Midbrain (tissue), 1 donor: ENCODE data around the gene SPNS2.

Experiments
- DNase-seq: peaks from one replicate; lab custom pipeline; 2025; lab: John Stamatoyannopoulos, UW

Gene SPNS2

DNA sequence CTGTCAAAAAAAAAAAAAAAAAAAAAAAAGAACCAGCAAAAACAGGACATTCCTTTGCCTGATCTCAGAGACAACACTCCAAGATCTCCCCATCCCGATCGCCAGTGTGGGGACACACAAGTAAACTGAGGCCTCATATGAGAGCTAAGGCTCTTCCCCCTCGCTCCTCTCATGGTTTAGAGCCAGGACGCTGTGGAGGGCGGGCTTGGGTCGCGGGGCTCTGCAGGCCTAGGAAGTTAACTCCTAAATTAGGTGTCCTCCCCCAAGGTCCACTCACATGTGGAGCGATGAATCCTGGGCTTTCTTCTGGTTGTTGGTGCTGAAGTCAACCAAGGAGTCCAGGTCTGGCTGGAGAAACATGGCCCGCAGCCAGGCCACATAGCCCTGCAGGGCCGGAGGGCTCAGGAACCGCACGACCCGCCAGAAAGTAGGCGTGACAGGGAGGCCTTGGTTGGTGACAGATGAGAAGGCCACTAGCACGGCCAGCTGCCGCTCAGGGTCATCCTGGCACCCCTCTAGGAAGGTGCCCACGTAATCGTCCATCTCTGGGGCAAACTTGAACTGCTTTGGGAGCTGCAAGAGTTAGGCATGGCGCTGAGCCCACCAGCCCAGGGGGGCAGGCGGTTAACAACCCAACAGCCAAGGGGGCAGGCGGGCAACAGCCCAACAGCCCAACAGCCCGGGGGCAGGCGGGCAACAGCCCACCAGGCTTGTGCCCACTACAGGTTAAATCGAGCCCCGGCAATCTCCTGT, 51.3 kb downstream of the SPNS2 start:
- no peak for DNase-seq

DNA sequence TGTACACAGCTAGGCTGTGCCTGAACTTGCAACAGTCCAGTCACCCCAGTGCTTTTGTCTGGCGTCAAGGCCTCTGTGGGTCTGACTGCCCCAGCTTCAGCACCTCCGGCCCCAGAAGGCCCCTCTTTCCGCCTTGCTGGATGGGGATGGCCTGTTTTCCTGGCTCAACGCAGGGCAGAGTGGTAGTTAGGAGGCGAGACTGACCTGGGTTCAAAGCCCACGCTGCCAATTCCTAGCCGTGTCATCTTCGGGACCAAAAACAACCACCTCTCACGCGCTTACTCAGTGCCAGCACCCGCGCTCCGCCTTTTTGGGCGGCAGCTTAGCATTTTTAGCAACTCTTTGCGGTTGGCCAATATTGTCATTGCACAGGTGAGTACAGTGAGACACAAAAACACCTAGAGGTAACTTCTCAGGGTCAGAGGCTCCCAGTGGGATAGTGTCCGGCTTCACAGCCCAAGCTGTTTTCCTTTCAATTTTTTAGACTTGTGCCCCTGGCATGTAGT, 51.9 kb downstream of the SPNS2 start:
- no peak for DNase-seq

DNA sequence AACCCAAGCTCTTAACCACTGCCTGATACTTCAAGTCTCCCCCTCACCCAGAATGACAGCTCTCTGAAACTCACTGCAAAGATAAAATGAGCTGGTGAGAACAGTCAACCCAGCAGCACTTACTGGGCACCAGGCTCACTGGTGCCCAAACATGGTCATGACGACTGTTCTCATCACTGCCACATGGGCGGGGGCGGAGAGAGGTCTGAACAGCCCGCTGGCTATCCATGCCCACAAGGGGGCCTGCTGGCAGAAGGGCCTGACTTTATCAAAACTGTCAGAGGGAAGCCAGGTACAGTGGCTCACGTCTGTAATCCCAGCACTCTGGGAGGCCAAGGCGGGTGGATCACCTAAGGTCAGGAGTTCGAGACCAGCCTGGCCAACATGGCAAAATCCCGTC, 52.5 kb downstream of the SPNS2 start:
- DNase-seq = no peak

DNA sequence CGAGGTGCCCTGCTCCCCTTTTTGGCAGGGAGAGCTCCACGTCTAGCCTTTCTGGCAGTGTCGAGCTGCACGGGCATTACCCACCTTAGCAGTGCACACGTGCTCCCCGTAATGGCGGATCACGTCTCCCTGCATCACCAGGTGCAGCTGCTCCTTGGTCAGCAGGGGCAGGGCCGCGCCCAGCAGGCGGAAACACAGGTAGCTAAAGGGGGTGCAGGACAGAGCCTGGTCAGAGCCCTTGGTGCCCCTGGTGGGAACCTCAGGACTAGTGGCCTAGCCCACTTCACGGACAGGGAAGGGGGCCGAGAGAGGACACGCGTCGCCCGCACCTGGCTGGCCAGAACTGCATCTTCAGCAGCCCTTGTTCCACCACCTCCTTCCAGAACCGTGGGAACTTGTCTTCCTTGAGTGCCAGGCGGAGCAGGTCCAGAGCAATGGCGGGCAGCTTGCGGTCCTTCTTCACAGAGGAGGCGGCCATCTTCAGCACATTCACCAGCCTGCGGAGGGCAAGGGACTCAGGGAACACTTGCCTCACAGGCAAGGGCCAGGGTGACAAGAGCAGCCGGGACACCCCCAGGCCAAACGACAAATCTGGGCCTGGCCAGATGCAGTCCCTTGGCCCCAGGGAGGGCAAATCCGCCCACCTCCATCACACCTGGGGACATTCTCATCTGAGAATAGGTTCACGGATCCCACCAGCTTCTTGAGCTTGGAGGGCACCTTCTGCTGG, 53.3 kb downstream of the SPNS2 start:
- DNase-seq = no peak

DNA sequence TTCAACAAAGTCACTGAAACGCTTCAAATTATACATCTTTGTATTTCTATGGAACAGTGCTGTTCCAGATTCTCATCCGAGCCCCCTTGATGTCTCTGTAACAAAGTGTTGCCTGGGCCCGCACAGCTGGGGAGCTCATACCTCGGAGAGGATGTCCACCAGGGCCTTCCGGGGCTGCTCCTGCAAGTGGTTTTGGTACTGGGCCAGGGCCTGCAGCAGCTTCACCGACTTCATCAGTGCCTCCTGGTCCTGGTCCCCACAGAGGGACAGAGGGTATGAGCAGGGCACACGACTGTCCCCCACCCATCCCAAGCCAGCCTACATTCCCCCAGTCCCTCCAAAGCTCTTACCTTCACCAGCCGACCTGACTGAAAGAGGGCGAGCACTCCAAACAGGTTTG, 55.0 kb downstream of the SPNS2 start:
- no peak for DNase-seq

DNA sequence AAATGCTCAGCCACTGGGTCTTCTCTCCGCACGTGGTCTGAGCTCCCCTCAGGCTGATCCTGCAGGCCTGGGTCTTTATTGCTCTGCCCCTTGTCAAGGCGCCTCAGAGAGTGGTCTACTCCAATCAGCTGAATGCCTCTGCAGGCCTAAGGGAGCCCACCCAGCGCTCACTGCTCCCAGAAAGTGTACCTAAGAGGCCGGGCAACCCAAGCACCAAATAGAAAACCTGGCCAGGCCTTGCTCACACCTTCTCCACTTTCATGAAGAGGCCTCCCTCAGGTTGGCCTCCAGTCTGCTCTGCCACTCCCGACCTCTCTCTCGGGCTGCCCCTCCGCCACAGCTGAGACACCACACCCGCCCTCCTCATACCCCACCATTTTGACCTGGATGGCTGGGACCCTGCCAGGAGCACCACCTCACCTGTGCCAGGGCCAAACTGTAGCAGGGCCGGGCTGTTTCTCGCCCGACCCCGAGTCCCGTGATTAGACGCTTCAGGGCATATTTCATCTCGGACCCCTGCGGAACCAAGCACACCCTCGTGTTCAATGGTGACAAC, 55.8 kb downstream of the SPNS2 start:
- no peak for DNase-seq

DNA sequence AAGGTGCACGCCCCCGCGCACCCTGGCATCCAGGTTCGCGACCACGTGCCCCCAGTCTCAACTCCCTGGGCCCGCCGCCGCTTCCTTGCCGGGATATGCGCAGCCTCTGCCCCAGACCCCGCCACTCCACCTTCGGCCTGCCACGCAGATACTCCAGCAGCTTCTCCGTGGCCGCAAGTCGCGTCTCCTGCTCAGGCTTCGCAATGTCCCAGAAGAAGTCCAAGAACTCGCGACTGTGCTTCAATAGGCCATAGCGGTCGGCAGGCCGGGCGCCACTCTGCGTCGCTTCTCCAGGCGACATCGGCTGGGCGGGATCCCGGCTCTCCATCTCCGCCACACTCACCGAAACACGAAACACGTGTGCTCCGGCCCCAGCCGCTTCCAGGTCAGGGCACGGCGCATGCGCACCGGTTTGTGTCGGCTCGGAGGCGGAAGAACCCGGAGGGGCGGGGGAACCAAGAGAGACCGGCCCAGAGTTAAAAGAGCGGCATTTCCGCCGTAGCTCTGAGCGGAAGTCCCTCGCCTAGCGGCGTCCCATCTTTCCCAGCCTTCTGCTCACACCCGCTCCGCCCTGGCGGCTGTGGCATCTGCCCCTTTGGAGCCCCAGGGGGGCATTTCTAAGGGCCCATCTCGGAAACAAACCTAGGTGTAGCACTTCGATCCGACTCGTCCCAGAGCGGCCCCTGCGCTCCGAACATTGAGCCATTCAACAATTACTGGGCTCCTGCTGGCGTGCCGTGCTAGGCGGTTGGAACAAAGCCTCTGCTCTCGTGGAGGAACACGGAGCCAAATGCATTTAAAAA, 56.5 kb downstream of the SPNS2 start, which contains the start of gene MYBBP1A:
TSS of gene MYBBP1A (minus strand) at position 388 of the 803 bp plus-strand sequence. CDS start at position 328, 60 bp downstream.
- DNase-seq = peak; percentile 96

DNA sequence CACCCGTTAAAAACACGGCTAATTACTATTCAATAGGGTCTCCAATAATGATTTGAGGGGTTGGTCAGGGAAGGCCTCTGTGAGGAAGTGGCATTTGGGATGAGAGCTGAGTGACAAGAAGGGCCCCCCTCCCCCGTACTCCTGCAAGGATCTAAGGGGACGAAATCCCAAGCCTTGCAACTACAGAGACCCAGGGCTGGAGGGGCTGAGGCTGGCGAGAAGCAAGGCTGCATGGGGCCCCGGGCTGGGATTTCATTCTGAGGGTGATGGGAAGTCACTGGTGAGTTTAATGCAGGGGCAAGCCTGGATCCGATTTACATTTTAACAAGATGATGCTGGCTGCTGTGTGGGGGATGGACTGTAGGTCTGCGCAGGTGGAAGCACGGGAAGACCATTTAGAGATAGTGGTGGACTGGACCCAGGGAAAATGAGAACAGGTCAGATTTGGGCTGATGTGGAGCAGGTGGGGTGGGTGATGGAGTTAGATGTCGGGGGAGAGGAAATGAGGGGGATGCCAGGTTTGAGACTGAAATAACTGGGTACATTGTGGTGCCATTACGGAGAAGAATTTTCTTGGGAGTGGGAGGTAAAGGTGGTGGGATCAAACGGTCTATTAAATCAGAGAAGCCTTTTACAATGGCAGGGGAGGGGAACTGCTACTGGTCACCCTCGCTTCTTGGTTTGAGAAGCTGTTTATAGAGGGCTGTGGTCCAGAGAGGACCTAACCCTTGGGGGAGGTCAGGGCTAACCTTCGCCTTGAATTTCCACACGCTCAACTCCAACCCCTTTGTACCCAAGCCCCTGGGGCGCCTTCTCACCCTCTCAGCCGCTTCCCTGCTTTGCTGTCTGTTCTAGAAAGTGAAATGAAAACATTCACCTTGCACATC, 57.4 kb downstream of the SPNS2 start:
- no peak for DNase-seq

DNA sequence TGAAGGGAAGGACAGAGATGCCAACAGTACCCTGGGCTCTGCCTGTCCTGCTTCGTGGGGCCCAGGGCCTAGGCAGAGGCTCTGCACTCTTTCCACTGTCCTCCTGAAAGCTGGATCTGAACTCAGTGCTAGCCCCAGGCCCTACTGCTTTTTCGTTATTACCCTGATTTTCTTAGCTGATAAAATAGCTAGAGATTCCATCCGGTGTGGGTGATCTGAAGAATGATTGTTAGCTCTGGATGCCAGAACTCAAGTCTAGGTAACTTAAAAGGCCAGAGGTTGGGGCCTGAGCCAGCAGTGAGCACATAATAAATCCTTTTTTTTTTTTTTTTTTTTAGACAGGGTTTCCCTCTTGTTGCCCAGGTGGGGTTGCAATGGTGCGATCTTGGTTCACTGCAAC, 58.3 kb downstream of the SPNS2 start:
- DNase-seq = no peak

DNA sequence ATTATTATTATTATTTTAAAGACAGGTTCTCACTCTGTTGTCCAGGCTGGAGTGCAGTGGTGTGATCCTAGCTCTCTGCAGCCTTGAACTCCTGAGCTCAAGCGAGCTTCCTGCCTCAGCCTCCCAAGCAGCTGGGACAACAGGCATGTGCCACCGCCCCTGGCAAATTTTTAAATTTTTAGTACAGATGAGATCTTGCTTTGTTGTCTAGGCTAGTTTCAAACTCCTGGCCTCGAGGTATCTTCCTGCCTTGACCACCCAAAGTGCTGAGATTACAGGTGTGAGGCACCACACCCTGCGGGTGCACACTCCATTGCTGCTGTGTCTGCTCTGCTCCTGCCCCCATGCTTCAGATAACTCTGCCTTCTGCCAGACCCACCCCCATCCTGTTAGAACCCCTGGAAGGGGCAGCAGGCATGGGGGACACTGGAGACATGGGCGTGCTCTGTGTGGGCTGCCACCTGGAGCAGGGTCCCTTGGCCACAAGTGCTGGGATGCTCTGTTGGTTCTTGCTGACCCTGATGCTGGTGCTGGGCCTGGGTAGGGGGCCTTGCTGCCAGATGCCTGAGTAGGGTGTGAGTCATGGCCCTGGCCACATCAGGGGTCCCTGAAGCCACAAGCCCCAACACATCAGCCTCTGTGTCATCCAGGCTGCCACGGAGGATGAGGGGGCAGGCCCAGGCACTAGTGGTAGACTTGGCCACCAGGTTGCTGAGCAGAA, 59.1 kb downstream of the SPNS2 start:
- DNase-seq = no peak

DNA sequence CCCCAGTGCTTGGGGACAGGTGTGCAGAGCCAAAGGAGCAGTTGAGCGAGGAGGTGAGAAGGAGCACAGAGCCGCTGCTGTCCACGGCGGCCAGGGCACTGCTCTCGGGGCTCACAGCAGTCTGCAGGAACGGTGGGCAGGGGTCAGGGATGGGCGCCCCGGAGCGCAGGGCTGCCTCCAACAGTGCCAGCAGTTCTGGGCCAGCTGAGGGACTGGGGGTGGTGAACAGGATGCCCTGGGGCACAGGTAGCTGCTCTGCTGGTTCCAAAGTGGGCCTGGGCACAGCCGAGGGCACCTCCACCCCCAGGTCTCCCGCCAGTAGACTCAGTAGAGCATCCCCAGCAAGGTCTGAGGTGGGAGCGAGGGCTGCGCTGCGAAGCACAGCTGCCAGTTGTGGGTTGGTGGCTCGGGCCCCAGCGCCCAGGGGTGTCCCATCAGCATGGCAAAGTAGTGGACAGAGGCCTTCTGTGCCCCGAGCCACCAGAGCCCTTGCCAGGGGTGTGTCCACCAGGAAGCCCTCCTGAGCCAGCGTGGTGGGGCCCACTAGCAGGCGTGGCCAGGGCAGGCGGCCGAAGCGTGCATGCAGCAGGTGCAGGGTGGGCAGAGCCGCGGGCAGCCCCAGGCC, 59.8 kb downstream of the SPNS2 start:
- DNase-seq = no peak

DNA sequence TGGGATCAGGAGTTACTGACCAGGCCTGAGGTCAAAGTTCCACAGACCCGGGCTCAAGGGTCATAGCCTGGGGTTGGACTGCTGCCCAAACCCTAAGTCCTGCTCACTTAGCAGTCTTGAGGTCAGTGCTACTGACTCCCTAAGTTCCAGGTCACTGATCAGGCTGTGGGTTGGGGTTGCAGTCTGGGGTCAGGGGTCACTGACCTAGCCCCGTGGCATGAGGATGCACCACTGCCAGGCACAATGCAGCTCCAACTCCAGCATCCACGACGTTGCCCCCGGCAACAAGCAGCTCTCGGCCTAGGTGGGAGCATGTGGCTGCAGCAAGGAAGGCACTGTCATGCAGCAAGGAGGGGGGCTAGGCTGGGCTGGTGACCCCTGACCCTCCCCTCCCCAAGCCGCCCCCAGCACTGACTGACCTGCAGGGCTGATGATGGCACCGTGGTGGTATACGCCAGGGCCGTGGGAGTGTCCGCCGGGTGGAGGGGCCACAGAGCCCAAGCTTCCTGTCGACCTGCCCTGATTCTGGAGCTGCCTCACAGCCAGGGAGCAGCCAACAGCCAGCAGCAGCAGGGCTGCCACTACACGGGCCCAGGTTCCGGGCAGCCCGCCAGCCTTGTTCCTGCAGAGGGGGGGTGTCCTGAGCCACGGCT, 60.6 kb downstream of the SPNS2 start:
- no peak for DNase-seq

DNA sequence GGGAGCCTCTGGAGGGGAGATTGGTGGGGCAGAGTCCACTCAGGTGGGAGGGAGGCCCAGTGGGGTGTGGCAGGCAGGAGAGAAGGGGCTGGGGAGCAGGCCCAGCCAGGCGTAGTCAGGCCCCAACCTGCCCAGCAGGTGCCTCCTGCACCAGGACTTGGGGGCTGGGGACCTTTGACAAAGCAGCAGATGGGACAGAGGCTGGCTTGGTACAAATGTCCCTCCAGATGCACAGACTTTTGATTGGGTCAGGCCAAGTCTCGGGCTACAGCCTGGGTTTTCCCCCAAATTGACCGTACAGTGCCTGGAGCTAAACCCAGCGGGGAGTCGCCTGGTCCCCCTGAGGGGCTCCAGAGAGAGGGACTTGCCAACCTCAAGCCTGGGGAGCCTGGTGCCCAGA, 61.3 kb downstream of the SPNS2 start:
- DNase-seq = no peak

DNA sequence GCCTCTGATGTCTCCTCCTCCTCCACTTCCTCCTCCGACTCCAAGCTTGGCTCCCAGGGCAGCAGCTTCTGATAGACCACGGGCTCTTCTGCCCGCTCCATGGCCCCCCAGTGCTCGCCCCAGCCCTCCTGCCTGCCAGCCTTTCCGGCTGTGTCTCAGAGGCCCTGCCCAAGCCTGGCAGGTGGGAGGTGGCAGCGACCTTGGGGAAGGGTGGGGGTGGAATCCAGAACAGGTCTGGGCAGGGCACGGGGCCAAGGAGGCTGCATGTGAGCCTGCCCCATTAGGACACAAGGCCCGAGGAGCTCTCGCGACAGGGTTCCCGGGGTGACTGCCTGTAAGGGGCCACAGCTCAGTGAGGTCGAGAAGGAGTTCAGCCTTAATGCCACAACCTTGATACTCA, 61.7 kb downstream of the SPNS2 start, which contains the start of gene GGT6:
TSS of gene GGT6 (minus strand) at position 157 of the 400 bp plus-strand sequence. CDS start at position 101, 56 bp downstream.
- DNase-seq = no peak

DNA sequence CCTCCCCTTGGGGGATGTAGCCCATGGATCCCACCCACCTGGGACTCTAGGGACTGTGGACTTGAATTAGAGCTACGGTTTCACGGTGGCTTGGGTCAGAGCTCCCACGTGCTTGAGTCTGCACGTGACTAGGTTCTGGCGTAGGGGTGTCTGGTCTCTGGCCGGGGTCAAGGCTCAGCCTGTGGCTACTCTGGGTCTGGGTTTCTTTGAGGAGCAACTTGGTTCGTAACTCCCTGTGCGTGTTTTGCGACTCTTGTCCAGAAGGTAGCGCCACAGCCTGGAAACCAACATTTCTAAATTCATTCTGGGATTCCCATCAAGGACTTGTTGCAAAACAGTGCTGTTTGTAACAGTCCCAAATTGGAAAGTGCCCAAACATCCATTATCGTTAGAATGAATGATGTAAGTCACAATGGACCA, 62.2 kb downstream of the SPNS2 start:
- no peak for DNase-seq

DNA sequence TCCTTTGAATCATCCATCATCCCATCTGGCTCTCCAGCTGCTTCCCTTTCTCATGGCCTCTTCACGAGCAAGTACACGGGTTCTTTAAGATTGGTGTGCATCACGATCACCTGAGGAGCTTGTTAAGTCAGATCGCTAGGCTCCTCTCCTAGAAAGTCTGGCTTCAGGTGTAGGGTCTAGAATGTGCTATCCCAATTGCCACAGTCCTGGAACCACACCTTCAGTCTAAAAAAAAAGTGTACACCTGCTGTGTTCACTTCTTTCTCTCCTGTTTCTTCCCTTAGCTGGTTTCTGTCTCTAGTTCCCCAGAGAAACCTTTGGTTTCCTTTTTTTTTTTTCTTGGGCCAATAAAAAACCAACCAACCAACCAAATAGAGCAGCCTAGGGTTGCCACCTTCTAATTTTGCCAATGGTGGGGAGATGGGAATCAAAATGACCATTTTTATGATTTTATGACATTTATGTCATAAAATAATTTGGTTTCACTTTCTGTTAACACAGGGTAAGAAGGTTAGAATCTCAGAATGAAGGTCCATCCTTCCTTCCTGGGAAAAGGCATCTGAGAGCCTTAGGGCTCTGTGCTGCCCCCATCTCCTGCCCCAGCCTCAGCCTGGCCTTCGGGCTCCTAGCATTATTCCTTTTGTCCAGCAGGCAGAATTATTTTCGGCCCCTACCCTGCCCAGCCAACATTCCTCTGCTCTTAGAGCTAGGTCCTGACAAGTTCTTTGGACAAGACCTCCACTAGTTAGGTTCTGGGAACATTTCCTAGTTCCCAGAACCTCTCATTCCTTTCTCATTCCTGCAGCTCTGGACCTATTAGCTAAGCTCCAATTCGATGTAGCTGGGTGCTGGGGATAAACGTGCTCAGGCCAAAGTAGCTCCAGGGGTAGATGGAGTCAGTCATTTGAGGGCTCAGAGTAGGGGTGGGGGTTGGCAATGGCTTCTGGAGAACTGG, 63.6 kb downstream of the SPNS2 start:
- DNase-seq = no peak

DNA sequence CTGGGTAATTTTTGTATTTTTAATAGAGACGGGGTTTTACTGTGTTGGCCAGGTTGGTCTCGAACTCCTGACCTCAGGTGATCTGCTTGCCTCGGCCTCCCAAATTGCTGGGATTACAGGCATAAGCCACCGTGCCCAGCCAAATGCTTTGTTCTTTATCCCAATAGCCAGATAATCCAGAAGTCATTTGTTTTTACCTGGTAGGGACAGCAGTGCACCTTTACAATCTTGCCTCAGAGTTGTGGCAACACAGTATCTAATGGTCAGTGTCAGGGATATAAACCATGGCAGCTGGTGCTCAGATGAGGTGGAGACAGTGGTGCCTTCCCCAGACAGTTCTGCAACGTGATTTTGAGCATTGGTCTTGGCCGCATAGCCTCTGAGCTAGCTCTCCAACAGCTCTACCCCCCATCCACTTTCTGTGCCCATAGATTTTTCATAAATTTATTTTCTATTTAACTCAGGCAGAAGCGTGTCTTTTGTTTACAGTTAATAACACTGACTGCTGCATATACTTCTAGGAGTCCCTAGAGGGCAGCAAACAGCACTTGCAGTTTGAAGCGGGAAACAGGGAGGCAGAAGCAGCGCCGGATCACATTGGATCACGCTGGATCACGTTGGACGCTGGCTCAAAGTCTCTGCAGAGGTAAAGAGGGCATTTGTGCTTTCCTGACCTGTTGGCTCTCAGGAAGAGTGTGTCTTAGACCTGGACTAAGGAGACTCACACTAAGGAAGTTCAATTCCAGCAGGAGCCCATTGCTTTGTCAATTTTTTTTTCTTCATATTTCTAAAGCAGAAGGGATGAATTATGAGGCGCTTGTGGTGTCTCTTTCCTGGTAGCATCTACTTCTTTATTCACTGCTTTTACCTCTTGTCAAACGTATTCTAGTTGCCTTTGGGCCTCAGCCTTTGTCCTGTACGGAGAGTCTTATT, 66.8 kb downstream of the SPNS2 start:
- peak; percentile 80 for DNase-seq
